ENCODE data around the gene C17orf100.

GRCh38 chr17:6636105-6636504 is 15.5 kb upstream of the C17orf100 start:
- TF ChIP-seq POLR2A (IDR thresholded peaks at IDR 0.05; ENCODE audit: low read length), result no peak
- no peak for TF ChIP-seq GATA1 (IDR thresholded peaks at IDR 0.05; ENCODE audit: low read depth, low read length)
